Activated effector memory CD4-positive, alpha-beta T cell treated with anti-CD3 and anti-CD28 coated beads, Interleukin-2, amount 50 U/mL, for 16 hours (primary cell): Measurements from ENCODE around the gene SUMF1.

Source experiments
- DNase-seq: peaks from one replicate; pipeline ENCODE4 v3.0.0-alpha.2; 2020

The SUMF1 gene

DNA sequence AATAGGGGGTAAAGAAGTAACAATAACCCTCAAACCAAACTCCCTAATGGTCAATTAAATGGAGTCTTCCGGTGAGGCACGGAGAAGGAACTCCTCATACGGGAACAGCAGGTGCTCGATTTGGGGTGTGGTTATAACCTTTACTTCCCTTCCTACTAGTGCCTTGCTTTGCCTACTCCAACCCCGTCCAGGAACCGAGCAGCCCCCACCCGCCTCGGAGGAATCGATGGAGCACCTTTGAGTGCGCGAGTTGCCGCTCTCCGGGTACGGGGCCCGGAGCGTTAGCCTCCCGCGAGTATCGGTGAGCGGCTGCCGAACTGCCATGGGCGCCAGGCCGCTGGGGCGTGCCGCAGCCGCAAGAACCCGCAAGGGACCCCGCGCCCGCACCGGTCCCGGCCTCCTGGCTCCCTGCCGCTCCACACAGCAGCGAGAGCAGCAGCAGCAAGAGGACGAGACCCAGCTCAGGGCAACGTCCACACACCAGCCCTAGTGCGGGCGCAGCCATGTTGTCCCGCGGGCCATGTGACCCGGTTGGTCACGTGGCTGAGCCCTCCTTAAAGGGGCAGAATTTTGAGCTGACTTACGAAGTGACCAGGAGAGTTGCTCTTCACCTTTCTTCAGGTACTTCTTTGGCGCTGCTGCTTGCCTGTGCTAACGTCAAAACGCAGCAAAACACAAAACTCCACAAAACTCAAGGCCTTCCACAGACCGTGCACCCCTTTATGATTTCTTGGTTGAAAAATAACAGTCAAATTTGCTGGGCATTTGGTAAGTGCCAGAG is at the start of gene SUMF1:
TSS of gene SUMF1 (minus strand) at position 529 of the 781 bp plus-strand sequence. CDS start at position 505, 24 bp downstream.
- peak; percentile 92 for DNase-seq

DNA sequence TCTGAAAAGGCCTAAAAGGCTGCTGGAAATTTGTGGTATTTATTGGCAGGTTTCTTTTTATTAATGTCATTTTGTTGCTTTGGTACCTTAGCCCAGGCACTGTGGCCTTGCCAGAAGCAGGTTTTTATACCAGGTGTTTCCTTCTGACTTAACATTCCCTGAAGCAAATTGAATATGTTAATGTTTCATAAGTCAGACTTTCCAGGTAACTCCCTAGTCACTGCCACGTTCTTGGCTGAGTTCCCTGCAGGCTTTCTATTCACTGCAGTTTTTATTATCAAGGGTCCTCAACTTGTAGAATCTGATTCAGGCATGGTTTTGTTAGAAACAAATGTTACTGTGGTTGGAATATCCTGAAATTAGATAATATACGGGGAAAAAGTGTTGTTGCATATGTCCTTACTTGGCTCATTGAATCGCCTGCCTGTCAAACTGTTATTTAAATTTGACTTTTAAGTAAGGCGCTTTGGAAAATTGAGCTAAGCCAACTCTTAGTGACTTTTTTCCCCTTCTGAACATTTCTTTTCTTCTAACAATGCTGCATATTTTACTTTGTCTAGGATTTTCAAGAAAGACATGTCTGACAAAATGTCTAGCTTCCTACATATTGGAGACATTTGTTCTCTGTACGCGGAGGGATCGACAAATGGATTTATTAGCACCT is 49.0 kb upstream of the SUMF1 start:
- no peak for DNase-seq

DNA sequence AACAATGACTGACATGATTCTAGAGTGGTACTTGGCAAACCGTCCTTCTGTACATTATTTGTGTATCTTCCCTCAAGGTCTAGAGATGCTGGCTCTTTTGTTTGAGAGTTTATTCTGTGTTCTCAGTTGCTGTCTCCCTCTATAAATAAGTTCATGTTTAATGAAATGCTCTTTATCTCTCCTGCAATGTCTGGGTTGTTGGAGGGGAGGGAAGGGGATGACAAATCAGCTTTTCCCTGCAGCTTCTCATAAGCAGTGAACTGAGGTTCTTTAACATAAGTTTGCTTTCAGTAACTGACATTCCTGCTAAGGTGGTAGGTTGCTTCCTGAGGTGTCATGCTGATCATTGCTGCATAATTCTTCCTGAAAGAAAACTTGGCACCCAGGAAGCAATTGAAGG is 47.8 kb upstream of the SUMF1 start:
- no peak for DNase-seq

DNA sequence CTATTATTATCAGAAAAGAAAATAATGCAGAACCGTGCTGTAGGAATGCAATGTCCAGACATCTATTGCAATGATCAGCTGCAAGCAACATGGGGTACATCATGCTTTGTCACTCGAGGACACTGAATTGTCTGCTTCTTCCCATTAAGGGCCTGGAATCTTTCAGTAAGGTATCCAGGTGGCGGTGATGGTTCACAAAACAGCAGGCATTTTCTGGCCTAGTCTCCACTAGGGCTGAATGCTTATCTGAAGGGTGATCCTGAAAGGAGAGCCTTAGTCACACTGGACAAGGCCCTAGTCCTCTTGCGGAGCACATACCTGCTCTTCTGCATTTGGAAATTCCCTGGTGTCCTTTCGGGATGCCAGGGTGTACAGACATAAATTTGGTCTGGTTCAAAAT is 47.3 kb upstream of the SUMF1 start:
- no peak for DNase-seq

DNA sequence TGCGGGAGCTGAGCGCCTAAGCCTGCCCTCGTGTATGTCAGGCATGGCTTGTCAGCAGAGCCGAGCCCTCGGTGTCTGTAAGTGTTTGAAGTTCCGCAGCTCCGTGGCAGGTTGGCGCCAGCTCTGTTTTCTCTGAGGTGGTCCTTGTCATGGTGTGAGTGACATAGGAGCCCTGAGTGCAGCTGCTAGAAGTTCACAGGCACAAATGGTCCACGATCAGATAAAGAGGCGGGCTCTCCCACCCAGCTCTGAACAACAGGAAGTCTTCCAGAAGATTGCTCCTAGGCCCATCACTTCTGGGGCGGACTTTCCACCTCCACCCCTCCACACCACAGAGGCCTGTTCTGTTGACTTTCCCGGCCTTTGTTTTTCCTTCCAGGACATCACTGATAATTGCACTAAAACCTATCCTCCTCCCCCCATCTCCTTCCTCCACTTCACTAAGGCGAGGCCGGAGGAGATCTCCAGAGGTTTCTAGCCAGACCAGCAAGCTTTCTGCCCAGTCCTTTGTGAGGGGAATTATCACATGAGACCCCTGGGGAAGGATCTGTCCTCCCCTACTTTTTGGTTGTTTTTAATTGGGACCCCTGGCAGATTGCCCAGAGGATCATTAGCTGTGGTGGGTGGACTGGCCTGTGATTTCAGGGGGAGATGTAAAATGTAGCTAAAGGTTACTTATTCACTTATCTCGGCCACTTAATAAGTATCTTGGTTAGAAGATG is 46.0 kb upstream of the SUMF1 start:
- no peak for DNase-seq

DNA sequence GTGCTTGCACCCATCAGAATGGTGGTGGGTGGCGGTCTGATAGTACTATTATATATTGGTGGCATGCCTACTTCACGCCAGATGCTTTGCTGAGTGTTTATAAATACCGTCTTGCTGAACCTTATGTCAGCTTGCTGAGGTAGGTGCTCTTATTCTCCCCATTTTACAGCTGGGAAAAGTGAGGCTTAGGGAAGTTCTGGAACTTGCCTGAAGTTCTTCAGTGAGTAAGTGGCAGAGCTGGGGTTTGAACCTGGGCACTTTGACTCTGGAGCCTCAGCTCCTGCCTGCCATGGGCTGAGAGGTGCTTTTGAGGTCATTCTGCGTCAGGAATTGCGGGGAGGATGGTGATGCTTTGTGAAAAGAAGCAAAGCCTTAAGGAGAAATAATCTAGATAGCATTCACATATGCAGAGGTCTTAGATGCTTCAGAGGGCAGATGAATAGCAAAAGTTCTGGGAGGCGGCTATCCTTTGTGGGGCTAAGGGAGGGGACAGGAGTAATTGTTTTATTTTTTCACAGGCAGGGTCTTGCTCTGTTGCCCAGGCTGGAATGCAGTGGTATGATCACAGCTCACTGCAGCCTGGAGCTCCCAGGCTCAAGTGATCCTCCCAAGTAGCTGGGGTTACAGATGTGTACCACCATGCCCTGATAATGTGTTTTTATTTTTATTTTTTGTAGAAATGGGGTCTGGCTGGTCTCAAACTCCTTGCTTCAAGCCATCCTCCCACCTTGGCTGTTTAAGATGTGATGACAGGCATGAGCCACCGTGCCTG is 44.6 kb upstream of the SUMF1 start:
- DNase-seq: no peak

DNA sequence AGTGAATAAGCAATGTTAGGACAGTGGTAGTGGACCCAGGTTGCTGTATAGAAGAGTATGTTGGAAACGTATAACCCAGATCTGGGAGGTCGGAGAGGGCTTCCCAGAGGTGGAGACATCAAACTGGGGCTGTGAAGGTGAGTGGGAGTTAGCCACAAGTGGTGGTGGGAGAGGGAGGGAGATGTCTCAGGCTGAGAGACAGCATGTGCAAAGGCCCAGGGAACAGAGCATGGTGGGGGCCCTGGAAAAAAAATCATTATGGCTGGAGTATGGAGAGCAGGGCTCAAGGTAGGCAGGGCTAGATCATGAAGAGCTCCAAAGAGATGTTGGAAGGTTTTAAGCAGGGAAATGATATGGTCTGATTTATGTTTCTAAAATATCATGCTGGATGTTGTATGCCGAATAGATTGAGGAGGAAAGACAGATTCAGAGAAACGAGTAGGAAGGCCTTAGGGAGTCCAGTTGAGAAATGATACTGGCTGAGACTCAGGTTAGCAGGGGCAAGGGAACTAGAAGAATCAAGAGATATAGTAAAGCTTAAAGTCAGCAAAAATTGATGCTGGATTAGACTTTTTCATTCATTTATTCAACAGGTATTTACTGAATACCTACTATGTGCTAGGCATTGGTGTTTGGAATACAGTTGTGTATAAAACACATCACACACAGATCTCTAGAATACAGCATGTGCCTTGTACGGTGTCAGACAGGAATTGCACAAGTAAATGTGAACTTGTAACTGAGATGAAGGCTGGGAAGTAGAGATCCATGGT is 43.1 kb upstream of the SUMF1 start:
- DNase-seq: no peak

DNA sequence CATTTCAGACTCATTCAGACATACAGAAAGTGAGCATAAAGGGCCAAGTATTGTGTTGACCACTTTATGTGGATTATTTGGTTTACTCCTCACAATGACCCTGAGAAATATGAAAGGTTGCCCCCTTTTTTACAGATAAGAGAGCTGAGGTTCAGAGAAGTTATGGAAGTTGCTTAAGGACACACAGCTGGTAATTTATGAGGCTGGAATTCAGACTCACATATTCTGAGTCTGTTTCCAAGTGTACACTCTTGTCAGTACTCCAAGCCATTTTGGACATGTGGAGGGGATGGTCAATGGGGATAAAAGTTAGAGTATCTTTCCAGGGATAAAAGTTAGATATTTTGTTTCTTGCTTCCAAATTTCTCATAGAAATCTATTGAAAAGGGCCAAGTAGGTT is 42.0 kb upstream of the SUMF1 start:
- DNase-seq: no peak

DNA sequence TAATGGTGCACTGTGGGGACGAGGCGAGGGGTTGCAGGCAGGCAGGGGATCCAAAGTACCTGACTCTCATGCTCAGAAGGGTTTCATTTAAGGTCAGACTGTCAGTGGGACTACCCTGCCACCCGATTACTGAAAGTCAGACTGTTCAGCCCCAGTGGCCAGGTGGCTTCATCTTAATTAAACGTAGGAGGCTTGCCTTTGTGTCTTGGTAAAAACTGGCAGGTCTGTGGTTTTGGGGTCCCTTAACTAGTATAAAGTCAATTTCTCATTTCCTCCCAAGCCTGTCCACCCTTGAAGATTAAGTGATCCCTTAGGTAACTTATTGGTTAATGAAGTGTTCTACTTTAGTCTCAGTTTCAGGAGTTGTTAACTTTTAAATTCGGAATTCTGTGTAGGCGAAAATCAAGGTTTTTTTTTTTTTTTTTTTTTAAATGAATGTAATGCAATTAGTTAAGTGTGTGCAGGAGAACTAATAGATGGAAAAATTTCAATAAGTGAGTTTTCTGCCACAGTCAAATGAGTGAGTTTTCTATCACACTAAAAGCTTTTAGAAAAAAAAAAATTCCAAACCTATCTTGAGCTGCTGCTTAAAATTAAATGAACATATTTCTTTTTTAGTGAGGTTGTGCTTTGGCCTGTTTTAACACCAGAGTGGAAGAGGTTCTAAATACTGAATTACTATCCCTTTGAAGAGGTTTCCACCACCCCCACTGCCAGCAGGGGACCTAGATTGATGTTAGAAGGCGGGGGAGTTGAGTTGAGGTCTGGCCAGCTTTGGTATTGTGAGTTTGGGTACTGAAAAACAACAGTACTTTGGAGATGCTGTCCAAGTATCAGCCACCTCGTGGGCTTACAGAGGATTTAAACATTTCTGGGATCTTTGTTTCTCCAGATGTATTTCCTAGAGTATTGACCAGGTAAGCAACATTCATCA is 41.2 kb upstream of the SUMF1 start:
- no peak for DNase-seq

DNA sequence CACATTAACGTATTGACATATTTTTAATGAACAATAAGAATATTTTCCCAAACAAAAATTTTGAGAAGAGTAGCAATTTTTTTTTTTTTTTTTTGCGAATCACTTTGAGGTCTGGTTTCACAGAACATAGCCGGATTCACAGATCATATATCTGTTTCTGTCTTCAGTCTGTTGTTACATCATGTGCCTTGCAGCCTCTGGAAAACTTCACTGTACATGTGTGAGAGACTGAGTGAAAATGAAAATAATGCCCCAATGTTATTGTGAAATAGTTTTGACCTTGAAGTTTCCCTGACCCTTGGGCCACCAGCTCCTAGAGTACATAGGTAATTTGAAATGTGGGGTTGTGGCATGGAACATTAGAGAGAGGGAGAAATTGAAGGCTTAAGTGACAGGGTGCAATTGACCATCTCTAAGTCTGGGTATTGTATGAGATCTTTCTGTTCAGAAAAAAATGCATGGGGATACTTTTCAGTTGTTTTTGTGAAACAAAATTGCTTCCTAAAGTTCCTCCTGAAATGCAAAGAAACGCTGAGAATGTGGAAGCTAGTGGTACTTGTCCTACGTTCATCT is 40.0 kb upstream of the SUMF1 start:
- DNase-seq: no peak

DNA sequence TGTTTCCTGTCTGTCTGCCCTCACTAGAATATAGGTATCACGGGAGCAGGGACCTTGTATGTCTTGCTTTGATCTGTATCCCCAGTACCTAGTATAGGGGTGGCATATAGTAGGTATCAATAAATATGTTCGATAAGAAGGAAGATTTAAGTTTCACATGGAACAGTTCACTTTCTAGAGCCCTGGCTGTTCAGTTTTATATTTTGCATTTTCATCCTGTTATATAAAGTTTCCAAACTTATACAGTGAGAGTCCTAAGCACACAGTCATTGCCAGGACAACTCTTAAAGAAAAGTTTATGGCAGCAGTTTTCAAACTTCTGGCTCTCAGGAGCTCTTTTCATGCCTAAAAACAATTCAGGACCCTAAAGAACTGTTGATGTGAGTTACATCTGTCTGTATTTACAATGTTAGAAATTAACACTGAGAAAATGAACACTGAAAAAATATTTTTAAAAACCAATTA is 39.5 kb upstream of the SUMF1 start:
- DNase-seq: no peak

DNA sequence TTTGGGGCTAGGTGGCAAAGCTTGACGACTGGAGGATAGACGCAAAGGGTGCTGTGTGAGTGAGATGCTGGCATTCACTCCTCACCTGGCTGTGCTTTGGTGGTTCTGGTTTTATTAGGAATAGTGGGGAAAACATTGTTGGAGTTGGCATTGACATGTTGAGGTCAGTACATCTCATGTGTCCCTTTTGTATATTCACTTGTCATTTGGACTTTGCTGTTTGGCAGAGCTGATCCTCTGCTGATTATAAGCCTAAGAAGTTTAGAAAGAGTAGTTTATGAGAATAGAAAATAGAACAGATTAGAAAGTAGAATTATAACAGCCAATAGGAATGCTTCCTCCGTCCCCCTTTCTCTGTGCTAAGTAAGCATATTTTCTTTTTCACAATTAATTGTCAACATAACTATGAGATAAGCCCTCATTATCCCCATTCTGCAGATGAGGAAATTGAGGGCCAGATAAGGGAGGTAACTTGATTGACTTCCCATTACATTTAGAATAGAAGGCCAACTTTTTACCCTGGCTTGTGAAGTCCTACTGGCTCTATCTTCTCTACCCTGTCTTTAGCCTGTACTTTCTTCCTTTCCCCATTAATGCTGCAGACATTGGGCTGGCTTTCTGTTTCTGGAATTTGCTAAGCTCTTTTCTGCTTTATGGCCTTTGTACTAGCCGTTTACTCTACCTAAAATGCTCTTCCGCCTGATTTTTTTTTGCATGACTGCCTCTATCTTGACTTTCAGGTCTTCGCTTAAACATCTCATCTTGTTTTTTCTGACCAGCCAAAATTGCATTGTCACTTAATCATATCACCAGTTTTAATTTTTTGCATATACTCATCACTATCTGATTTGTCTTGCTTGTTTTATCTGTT is 38.9 kb upstream of the SUMF1 start:
- DNase-seq: no peak

DNA sequence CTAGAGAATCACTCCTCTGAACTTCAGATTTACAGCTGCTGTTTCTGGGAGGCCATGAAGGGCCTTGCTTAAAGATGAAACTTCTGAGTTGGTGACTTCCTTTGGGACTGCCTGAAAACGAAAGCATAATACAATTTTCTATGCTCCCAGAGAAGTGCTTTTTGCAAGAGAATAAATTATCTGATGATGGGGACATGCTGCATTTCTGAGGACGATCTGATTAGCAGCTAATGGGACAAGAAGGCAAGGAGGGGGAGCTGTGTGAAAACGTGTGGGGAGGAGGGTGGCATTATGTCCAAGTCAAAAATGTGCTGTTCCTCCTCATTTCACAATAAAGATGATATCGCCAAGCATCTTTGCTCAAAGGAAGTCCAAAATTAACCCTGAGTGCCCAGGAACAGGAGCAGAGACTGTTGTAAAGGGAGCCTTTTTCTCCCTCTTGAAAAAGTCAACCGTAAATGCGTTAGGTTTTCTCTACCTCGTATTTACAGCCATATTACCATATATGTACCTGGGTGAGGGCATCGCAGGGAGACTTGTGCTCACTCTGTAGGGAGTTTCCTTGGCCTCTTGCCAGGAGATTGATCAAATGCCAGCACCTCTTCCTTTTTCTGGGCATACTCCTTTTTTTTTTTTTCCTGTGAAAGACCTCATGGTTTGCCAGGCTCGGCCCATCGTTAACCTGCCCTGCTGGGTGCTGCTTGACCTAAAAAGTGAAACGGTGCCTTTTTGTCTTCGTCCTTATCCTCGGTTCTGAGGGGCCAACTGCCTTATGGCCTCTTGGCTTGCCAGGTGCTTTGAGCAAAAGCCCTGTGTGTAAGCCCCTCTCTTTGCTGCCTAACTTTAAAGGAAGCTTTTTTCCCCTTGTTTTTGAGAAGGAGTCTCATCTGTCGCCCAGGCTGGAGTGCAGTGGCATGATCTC is 37.5 kb upstream of the SUMF1 start:
- peak; percentile 68 for DNase-seq

DNA sequence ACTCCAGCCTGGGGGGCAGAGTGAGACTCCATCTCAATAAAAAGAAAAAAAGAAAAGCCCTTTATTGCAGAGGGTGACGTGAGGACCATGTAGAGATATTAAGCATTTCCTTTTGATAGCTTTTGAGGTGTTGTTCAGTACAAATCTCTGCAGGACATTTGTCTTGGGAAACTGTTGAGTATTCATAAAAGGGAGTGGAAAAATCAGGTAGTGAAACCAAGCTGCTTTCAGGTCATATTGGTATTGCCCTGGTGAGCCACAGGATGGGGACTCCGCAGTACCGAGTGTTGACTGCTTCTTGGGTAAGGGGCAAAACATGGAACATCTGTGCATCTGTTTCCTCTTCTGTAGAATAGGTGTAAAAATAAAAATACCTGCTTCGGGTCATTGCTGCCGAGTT is 36.0 kb upstream of the SUMF1 start:
- DNase-seq: no peak

DNA sequence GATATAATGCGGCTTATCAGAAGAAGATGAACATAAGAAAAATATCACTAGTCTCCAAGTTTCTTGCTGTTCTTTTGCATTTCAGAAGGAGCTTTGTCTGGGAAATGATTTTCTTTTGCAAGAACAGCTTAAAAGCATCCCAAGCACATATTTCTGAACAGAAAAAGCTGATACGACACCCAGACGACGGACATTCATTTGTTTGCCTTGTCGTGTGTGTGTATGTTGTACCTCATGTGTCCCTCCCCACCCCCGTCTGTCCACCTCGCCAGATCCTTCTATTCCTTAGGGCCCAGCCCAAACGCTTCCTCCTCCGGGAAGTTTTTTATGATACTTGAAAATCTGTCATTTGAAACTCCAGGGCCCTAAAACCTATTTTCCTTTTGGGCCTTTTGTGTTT is 34.9 kb upstream of the SUMF1 start:
- DNase-seq: no peak

DNA sequence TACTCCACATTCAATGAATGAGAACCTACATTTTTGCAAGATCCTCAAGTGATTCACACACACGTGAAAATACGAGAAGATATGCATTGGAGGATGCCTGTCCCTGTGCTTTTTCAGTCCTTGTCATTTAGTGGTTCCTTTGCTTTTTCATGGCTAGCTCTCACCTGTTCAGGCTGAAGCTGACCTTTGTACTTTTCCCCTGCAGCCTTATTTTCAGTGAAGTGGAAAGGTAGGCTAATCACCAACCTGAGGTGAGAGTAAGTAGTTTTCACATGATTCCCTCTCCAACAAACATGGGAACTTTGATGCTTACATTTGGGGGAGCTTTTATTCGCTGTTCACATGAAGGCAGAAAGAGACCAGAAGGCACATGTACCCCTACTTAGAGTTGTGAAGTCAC is 34.4 kb upstream of the SUMF1 start:
- DNase-seq: no peak

DNA sequence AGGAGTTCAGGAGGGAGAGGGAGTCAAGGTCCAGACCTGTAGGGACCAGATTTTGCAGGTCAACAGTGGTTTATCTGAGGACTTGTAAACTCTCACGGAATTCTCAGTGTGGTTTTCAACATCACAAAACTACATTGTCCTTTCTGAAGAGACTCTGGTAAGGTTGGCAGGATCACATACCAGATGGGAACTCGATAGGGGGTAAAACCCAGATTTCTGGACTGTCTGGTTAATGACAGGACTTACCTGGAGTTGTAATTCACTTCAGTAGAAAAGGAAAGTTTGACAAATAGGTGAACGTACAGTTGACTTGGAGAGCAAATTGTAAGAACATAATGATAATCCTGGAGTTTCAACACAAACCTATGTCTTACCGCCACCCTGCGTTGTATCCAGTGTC is 31.4 kb upstream of the SUMF1 start:
- DNase-seq: no peak

DNA sequence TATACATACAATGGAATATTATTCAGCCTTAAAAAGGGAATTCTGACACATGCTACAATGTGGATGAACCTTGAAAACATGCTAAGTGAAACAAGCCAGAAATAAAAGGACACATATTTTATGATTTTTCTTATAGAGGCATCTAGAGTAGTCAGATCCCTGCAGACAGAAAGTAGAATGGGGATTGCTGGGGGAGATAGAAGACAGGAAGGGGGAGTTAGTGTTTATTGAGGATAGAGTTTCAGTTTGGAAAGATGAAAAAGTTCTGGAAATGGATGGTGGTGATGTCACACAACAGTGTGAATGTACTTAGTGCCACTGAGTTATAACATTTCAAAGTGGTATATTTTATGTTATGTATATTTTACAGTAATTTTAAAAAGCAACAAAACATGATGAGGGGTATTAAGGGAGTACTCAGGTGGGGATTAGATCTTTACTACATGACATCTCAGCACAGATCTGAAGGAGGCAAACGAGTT is 30.8 kb upstream of the SUMF1 start:
- no peak for DNase-seq
